Stimulated activated CD4-positive, alpha-beta T cell treated with anti-CD3 and anti-CD28 coated beads, Interleukin-15, amount 100 ng/mL, for 1 hour (primary cell): ENCODE results near the gene GASK1A.

Experiments
- DNase-seq, 2 donors: peaks; one replicate each; pipeline ENCODE4 v3.0.0-alpha.2; 2020; ENCODE audit warnings: low read depth in 1 of 2, low spot score in 1 of 2

Gene GASK1A

DNA sequence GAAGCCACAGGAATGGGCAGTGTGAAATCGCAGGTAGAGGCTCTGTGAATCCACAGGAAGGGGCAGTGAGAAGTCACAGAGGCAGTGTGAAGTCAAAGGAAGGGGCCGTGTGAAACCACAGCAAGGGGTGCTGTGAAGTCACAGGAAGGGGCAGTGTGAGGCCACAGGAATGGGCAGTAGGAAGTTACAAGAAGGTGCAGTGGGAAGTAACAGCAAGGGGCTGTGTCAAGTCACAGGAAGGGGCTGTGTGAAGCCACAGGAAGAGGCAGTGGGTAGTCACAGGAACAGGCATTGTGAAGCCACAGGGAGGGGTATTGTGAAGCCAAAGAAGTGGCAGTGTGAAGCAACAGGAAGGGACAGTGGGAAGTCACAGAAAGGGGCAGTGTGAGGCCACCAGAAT is 34.1 kb downstream of the GASK1A start:
- no peak for DNase-seq

DNA sequence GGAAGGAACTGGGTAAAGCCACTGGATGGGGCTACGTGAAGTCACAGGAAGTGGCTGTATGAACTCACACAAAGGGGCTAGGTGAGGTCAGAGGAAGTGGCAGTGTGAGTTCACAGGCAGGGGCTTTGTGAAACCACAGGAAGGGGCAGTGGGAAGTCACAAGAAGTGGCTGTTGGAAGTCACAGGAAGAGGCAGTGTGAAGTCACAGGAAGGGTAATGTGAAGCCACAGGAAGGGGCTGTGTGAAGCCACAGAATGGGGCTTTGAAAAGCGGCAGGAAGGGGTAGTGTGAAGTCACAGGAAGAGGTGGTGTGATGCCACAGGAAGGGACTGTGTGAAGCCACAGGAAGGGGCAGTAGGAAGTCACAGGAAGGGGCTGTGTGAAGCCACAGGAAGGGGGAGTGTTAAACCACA is 34.6 kb downstream of the GASK1A start:
- no peak for DNase-seq

DNA sequence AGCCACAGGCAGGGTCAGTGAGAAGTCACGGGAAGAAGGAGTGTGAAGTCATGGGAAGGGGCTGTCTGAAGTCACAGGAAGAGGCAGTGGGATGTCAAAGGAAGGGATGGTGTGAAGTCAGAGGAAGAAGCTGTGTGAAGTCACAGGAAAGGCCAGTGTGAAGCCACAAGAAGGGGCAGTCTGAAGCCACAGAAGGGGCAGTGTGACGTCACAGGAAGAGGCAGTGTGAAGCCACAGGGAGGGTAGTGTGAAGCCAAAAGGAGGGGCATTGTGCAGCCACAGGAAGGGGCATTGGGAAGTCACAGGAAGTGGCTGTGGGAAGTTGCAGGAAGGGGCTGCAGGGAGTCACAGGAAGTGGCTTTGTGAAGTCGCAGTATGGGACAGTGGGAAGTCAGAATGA is 35.1 kb downstream of the GASK1A start:
- DNase-seq: no peak

DNA sequence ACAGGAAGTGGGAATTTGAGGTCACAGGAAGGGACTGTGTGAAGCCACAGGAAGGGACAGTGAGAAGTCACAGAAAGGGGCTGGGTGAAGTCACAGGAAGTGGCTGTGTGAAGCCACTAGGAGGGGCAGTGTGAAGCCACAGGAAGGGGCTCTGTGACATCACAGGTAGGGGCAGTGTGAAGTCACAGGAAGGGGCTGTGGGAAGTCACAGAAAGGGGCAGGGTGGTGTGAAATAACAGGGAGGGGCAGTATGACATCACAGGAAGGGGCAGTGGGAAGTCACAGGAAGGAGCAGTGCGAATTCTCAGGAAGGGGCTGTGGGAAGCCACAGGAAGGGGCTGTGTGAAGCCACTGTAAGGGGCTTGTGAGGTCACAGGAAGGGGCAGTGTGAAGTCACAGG is 35.8 kb downstream of the GASK1A start:
- no peak for DNase-seq

DNA sequence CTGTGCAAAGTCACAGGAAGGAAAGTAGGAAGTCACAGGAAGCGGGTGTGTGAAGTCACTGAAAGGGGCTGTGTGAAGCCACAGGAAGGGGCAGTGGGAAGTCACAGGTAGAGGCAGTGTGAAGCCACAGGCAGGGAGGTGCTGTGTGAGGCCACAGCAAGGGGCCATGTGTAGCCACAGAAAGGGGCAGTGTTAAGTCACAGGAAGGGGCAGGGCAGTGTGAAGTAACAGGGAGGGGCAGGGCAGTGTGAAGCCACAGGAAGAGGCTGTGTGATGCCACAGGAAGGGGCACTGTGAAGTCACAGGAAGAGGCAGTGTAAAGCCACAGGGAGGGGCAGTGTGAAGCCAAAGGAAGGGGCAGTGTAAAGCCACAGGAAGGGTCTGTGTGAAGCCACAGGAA is 36.5 kb downstream of the GASK1A start:
- DNase-seq: no peak

DNA sequence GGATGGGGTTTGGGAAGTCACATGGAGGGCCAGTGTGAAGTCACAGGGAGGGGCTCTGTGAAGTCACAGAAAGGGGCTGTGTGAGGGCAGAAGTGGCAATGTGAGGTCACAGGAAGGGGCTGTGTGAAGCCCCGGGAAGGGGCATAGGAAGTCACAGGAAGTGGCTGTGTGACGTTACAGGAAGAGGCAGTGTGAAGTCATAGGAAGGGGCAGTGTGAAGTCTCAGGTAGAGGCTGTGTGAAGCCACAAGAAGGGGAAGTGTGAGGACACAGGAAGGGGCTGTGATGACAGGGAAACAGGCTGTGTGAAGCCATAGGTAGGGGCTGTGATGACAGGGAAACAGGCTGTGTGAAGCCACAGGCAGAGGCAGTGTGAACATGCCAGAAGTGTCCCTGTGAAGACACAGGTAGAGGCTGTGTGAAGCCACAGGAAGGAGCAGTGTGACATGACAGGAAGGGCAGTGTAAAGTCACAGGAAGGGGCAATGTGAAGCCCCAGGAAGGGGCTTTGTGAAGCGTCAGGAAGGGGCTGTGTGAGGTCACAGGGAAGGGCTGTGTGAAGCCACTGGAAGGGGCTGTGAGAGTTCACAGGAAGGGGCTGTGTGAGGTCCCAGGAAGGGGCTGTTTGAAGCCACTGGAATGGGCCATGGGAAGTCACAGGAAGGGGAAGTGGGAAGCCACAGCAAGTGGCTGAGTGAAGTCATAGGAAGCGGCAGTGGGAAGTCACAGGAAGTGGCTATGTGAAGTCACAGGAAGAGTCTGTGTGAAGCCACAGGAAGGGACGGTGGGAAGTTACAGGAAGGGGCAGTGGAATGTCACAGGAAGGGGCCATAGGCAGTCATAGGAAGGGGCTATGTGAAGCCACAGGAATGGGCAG is 37.1 kb downstream of the GASK1A start:
- DNase-seq: no peak

DNA sequence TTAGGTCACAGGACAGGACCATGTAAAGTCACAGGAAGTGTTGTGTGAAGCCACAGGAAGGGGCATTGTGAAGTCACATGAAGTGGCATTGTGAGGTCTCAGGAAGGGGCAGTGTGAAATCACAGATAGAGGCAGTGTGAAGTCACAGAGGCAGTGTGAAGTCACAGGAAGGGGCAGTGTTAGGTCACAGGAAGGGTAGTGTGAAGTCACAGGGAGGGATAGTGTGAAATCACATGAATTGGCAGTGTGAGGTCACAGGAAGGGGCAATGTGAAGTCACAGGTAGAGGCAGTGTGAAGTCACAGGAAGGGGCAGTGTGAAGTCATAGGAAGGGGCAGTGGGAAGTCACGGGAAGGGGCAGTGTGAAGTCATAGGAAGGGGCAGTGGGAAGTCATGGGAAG is 37.9 kb downstream of the GASK1A start:
- DNase-seq: no peak

DNA sequence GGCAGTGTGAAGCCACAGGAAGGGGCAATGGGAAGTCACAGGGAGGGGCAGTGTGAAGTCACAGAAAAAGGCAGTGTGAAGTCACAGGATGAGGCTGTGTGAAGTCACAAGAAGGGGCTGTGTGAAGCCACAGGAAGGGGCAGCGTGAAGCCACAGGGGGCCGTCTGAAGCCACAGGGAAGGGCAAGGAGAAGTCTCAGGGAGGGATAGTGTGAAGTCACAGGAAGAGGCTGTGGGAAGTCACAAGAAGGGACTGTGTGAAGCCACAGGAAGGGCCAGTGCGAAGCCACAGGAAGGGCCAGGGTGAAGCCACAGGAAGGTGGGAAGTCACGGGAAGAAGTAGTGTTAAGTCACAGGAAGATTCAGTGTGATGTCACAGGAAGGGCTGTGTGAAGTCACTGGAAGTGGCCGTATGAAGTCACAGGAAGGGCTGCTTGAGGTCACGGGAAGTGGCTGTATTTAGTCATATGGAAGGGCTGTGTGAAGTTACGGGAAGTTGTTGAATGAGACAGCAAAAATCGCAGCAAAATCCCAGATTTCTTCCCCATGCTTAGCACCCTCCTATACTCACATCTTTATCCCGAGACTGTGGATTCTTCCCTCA is 38.6 kb downstream of the GASK1A start:
- no peak for DNase-seq

DNA sequence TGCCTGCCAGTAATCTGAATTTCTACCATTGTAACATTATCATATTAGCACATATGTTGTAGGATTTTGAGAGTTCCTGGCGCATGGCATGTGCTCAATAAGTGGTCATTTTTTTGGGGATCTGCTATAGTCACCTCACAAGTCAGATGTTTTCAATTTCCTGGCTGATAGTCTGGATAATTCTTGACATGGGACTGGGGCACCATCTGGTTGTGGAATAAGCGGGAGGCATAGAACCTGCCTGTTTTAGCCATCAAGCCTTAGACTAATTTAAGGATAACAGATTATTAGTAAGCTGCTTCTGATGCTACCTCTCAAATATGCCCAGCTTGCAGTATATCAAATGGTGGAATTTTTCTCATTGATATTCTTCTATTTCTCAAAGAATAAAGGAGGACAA is 39.1 kb downstream of the GASK1A start:
- DNase-seq: no peak

DNA sequence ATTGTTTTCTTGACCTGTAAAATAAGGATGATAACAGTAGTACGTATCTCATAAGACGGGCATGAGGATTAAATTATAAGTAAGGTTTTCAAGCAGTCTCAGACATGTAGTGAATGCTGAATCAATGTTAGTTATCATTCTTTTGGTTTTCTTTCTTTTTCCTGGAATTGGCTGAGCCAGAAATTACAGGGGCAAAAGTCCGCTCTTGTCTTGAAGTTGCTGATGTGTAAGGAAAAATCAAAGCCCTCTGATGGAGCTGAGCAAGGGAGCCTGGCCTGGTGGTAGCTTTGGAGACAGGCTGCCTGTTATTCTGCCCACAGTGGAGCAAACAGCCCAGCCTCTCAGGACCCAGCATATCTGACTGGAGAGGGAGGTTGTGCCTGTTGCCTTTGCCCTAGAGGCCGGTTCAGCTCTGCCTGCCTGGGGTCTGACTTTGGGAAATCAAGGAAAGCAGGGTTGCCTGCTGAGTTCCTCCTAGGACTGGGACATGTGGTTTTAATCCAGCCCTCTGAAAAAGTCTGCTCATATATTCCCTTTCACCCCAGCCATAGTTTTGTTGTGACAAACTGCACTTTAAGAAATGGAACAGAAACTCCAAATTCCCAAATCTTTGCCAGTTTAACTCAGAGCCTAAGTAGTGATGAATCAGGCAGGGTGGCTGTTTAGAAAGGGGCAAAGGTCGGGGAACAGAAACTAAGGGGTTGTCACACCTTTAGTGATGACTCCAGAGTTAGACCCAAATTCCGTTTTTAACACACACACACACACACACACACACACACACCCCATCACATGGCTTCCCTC is 40.1 kb downstream of the GASK1A start:
- DNase-seq: no peak

DNA sequence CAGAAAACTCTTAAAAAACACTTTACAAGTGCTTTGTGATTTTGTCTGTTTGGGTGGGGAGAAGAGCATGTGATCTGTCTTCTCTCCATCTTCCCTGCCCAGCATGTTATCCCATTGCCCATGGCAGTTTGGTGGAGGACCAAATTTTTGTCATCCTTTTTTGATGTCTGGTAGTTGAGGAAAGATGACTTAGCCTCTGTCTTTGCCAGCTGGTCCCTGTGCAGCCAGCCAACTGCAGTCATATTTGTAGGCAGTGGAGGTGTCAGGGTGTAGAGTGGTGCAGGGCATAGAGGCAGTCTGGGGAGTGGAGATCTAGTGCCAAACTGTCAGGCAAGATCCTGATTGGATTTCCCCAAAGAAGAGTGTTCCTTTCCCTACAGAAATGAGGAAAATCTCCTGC is 40.7 kb downstream of the GASK1A start:
- DNase-seq: no peak

DNA sequence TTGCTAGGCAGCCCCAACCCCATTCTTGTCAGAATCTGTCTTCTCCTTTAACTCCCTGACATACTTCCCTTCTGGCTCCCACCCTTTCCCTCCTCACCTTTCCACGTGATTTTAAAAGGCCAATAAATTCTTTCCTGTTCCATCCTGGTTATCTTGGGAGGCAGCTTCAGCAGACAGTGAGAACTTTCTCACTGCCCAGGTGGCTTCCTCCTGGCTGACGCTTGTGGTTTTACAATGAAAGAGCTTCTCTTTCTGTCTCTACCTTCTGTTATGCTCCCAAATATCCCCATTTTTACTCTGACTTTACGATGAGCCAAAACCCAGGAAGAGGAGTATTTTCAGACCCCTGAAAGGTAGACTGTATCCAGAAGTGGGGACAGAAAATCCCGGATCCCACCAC is 42.1 kb downstream of the GASK1A start:
- DNase-seq: no peak

DNA sequence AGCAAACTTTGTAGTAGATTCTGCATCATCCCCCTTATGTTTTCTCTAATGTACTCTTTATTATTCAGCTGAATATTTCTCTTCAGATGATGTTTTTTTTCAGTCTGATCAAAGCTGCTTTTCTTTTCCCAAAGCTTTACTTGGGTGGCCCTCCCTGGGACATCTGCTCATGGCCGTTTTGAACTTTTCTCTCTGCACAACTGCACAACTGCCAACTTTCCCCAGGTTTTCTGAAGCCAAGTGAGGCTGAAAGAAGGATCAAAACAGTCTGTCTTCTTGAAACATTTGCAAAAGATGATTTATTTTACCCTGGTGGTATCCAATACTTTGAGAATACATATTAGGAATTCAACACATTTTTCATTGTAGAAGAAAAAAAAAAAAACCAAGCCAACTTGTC is 43.0 kb downstream of the GASK1A start:
- no peak for DNase-seq

DNA sequence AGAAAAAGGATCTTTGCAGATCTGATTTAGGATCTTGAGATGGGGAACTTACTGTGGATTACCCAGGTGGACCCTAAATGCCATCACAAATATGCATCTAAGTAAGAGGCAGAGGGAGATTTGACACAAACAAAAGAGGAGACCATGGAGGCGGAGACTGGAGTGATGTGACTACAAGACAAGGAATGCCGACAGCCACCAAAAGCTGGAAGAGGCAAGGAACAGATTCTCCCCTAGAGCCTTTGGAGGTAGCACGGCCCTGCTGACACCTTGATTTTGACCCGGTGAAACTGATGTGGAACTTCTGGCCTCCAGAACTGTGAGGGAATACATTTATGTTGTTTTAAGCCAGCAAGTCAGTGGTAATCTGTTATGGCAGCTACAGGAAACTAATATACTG is 44.0 kb downstream of the GASK1A start:
- no peak for DNase-seq

DNA sequence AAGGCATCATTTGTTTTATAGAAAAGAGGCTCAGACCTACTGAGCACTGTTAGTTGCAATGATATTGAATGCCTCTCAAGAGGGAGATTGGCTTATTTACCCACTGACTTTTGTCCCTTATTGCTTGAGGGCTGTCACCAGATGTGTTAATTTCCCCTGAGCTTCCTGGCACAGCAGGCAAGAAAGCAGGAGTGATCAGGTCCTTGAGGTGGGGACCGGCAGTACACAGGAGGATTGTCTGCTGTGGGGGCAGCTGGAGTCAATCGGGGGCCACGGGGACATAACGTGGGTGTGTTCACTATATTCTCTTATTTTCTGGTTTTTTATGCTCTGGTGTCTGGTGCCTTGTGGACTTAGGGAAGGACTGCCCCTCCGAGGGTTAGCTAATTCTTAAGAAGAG is 44.6 kb downstream of the GASK1A start:
- DNase-seq: no peak

DNA sequence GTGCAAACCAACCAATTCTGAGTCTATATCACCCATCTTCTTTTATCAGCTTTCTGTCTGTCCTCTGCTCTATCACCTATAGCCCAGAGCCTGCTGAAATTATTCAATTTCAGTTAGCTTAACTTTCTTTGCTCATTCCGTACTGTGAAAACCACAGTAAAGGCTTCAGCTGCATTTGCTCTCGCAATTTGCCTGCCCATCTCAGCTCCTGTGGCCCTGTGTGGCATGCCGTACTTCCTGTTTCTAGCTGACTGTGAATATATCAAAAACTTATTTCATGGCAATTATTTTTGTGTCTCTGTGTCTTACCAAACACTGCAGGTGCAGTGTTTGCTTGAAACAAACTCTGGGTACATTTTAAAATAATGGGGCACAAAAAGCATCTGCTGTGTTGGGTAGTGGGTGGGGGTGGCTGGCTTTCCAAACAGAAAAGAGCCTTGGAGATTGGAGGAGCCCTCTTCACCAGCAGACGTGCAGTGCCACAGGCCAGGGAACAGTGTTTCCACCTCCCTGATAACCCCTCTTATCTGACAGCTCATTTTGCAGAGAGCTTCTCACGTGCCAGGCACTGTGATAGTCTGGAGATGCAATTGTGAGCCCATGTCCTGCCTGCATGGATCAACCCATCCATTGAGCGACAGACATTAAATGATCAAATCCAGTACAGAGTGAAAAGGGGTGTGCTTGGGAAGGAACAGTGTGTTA is 45.2 kb downstream of the GASK1A start:
- DNase-seq: no peak

DNA sequence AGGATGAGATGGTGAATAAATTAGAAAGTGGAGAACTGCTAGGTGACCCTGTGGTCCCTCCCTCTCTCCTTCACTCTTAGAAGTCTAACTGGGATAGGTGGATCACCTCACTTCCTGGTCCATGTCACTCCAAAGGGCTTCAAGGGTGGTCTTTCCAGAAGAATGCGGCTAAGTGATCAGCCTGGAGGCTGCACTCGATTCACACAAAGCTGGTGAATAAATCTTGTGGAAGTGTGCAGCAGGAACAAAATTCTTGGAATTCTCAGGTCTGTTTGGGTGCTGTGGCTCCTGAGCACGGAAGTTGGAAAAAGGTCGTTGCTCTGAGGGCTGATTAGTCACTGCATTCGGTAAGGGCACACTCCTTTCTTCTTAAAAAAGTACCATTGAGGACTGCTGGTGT is 46.3 kb downstream of the GASK1A start:
- no peak for DNase-seq

DNA sequence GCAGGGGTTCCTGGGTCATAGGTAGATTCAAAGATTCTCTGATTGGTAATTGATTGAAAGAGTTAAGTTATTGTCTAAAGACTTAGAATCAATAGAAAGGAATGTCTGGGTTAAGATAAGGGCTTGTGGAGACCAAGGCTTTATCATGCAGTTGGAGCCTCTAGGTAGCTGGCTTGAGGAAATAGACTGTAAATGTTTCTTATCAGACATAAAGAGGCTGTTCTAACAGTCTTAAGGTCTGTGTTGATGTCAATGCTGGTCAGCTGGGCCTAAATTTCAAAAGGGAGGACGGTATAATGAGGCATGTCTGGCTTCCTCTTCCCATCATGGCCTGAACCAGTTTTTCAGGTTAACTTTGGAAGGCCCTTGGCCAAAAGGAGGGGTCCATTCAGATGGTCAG is 48.9 kb downstream of the GASK1A start:
- DNase-seq: no peak

DNA sequence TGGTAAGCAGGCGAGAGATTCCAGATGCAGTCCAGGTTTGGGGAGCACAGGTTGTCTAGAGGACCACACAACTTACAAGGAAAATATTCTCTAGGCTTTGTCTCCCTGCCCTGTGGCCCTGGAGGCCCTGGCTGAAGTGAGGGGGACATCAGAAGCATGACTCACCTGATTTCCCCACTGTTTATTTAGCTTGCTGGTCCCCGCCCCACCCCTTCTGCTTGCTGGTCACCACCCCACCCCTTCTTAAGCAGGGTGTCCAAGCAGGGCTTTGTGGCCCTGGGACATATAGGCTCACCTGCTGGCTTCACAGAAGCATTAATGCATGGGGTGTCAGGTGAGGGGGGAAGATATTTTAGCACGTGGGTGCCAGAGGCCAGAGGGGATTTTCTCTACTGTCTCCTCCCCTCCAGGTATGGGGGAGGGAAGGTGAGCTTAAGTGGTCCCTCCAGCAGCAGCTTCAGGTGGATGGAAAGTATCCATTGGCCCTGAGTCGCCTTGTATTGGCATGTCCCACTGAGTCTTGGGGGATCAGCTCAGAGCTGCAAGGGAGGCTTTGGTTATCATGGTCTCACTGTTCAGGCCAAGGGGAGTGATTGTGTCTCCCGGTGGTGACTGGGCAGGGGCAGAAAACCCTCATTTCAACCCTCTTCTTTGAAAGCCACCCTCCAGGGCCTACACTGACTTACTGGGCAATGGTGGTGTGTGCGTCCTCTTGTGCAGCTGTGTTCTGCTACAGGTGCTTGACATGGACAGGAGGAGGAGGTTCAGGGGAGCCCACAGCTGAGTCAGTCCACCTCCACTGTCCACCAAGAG is 49.8 kb downstream of the GASK1A start:
- DNase-seq: no peak

DNA sequence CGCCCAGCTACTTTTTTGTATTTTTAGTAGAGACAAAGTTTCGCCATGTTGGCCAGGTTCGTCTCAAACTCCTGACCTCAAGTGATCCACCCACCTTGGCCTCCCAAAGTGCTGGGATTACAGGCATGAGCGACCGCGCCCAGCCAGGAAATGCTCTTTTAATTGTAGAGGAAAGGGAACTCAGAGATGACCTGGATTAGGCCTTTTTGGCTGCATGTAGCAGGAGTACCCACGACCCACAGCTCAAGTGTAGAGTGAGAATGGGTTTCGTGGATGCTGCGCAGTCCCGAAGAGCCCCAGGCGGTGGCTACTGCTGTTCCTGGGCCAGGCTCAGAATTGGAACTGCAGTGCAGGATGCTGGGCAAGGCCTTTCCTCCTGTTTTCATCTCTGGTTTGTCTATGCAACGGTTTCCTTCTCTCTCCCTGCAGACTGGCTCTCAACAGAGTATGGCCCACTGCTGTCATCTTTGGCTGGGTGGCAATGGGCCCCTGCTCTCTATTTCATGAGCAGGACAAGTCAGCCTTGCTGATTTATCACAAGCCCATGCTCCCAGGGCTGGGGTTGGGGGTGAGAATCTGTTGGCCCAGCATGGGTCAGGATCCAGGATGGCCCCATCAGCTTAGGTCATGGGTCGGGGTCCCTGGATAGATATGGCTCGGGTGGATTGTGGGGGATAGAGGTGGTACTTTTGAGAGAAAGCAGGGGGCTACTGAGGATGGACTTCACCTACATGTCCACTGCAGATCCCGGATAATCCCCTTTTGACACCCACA is 51.2 kb downstream of the GASK1A start:
- DNase-seq: no peak
